ENCODE data around the gene LRRC46.

GRCh38 chr17:47792457-47792856 is 39.0 kb upstream of the LRRC46 start:
- TF ChIP-seq EZH2phosphoT487 (IDR thresholded peaks at IDR 0.05; ENCODE audit: insufficient read depth, low read depth) (no peak), EZH2 (IDR thresholded peaks at IDR 0.05; ENCODE audit: insufficient read depth, poor library complexity, severe bottlenecking) (no peak)
